Stimulated activated CD8-positive, alpha-beta memory T cell treated with anti-CD3 and anti-CD28 coated beads, Interleukin-12 subunit alpha, Interleukin-12 subunit beta, amount 100 ng/mL, for 24 hours (primary cell): Measurements from ENCODE around the gene ERP27.

ENCODE experiments used
- DNase-seq: peaks from one replicate; pipeline ENCODE4 v3.0.0-alpha.2; 2020; ENCODE audit errors: extremely low read depth

The ERP27 gene

GRCh38 chr12:14871247-14871646 lies 67.1 kb downstream of the ERP27 start:
- no peak for DNase-seq

- no peak for DNase-seq
These were observed 69.3 kb downstream of the ERP27 start for GRCh38 chr12:14868916-14869506.
